ENCODE data around the gene CLTB.

The CLTB gene

DNA sequence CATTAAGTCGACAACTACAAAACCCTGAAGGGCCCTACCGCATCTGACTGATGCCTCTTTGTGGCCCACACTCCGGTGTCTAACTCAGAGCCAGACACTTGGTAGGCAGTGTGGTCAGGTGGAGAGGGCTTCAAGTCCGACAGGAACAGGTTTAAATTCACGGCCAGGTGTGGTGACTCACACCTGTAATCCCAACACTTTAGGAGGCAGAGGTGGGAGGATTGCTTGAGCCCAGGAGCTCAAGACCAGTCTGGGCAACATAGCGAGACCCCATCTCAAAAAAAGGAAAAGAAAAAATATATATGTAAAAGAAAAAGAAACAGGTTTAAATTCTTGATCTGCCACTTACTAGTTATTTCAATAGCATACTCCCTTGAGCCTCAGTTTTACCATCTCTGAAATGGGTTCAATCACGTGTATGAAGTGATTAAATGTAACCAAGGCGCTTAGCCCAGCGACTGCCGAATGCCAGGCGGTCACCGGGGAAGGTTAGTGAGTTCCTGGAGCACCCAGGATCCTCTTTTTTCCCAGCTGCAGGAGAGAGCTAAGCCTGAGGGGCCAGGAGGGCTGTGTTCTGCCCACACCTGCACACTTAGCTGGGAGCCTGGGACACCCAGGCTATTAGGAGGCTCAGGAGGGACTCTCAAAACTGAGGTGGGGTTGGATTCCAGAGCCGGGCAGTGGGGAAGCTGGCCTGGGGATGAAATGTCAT lies 943 bp downstream of the CLTB start:
- no peak for DNase-seq
- Histone ChIP-seq H3K27me3 (ENCODE audit: insufficient read depth, low read depth, severe bottlenecking) (no peaks in the 10 kb centered on the region), H3K36me3 (no peaks in the 10 kb centered on the region), H3K4me3 (ENCODE audit: low read depth, low read length) (peak overlapping the region; percentile 43), H3K27ac (no peak overlapping the region), H3K9me3 (ENCODE audit: severe bottlenecking) (no peaks in the 10 kb centered on the region)
- TF ChIP-seq, protein P1, sequence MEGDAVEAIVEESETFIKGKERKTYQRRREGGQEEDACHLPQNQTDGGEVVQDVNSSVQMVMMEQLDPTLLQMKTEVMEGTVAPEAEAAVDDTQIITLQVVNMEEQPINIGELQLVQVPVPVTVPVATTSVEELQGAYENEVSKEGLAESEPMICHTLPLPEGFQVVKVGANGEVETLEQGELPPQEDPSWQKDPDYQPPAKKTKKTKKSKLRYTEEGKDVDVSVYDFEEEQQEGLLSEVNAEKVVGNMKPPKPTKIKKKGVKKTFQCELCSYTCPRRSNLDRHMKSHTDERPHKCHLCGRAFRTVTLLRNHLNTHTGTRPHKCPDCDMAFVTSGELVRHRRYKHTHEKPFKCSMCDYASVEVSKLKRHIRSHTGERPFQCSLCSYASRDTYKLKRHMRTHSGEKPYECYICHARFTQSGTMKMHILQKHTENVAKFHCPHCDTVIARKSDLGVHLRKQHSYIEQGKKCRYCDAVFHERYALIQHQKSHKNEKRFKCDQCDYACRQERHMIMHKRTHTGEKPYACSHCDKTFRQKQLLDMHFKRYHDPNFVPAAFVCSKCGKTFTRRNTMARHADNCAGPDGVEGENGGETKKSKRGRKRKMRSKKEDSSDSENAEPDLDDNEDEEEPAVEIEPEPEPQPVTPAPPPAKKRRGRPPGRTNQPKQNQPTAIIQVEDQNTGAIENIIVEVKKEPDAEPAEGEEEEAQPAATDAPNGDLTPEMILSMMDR (IDR thresholded peaks at IDR 0.05; ENCODE audit: low read depth, low read length): no peak

DNA sequence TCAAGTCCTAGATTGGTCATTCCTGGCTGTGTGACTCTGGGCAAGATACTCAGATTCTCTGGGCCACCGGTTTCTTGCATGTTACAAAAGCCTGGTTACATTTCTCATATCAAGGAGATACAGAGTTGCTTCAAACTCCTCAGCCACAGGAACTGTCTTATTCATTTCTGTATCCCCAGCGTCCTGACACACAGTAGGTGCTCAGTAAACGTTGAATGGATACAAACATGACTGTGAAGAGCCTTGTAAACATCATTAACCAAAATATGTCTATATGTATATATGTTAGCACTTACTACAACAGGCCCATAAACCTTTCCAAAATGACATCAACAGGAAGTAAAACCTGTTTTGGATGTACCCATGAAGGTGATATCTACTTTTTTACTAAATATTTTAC lies 1.6 kb downstream of the CLTB start:
- H3K27ac ChIP-seq: no peak overlapping the region
- DNase-seq: no peak

DNA sequence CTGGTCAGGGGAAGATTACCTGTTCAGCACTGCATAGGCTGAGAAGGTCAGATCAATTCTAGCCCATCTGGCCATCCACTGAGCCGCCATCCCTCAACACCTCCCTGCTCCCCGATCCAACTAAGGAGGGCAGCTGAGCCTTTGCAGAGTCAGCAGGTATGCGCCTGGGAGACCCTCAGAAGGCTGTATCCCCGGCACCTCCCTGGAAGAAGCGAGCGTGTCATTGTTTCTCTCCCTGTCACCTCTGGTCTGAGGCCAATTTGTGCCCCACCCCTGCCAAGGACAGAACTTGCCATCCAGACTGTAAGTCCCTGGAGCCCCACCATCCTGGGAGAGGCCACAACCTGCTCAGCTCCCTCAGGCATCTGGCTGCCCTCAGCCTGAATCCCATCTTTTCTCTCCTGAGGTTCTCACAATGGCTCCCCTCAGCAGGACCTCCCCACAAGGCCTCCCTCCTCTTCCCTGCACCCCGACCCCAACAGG lies 2.6 kb downstream of the CLTB start:
- no peak overlapping the region for H3K4me3 ChIP-seq (ENCODE audit: low read depth, low read length)
- H3K27ac ChIP-seq: no peak overlapping the region
- peak; percentile 42 for DNase-seq
- H3K9me3 ChIP-seq (ENCODE audit: severe bottlenecking): no peaks in the 10 kb centered on the region
- TF ChIP-seq, protein P1 (IDR thresholded peaks at IDR 0.05; ENCODE audit: low read depth, low read length): no peak
- peaks cover 3% of the 10 kb centered on the region; the same call in 1 of the 2 replicates for H3K36me3 ChIP-seq
- H3K27me3 ChIP-seq (ENCODE audit: insufficient read depth, low read depth, severe bottlenecking): no peaks in the 10 kb centered on the region

More for the DNA sequence above, 1.6 kb downstream of the CLTB start:
- H3K9me3 ChIP-seq (ENCODE audit: severe bottlenecking): no peaks in the 10 kb centered on the region
- H3K27me3 ChIP-seq (ENCODE audit: insufficient read depth, low read depth, severe bottlenecking): no peaks in the 10 kb centered on the region
- no peak overlapping the region for H3K4me3 ChIP-seq (ENCODE audit: low read depth, low read length)
- peaks cover 3% of the 10 kb centered on the region; the same call in 1 of the 2 replicates for H3K36me3 ChIP-seq
- TF ChIP-seq, protein P1 (IDR thresholded peaks at IDR 0.05; ENCODE audit: low read depth, low read length): no peak

DNA sequence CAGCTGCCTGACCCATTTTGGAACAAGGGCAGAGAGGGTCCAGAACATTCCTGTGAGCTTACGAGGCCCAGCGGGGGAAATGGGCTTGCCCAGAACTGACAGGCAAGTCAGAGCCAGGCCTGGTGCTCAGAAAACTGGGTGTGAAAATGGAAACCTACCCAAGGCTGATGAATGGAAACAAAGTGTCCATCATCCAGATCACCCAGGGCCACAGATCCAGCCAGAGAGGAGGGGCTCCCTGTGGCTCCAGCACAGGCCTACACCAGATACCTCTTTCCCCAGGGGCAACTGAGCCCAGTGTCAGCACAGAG lies 3.1 kb downstream of the CLTB start:
- no peak overlapping the region for H3K27ac ChIP-seq
- no peaks in the 10 kb centered on the region for H3K9me3 ChIP-seq (ENCODE audit: severe bottlenecking)
- H3K27me3 ChIP-seq (ENCODE audit: insufficient read depth, low read depth, severe bottlenecking): no peaks in the 10 kb centered on the region
- no peak overlapping the region for H3K4me3 ChIP-seq (ENCODE audit: low read depth, low read length)
- H3K36me3 ChIP-seq: peaks cover 3% of the 10 kb centered on the region; the same call in 1 of the 2 replicates
- TF ChIP-seq, protein P1 (IDR thresholded peaks at IDR 0.05; ENCODE audit: low read depth, low read length): no peak
- no peak for DNase-seq

DNA sequence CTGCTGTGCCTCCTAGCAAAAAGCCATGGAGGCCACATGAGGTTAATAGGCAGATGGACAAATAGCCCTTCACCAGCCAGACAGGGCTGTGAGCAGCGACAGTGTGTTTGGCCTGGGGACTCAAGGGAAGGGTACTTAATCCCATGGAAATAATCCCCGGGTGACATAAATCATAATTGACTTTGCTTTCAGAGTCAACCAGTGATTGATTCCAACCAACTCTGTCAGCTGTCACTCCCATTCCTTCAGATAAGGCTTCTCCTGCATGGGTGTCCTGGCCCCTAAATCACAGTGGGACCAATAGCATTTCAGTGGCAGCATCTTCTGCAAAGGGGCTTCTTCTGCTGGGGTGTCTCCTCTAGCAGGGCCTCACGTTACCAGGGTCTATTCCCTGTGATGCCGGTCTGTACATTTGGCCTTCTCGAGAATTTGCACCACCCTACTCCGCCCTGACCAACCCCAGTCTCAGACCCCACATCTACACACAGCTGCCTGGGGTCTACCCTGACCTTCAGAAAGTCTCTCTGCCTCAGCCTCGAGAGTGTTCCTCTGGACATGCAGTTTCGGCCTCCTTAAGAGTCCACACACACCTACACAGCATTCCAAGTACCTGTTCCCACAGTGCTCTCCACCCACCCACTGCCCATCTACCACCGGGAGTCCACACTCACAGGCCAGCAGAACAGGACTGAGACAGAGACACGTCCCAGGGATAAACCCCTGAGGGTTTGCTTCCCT lies 3.7 kb downstream of the CLTB start:
- peaks cover 3% of the 10 kb centered on the region; the same call in 1 of the 2 replicates for H3K36me3 ChIP-seq
- TF ChIP-seq, protein P1 (IDR thresholded peaks at IDR 0.05; ENCODE audit: low read depth, low read length): no peak
- H3K9me3 ChIP-seq (ENCODE audit: severe bottlenecking): no peaks in the 10 kb centered on the region
- H3K27ac ChIP-seq: no peak overlapping the region
- peak; percentile 62 for DNase-seq
- H3K27me3 ChIP-seq (ENCODE audit: insufficient read depth, low read depth, severe bottlenecking): no peaks in the 10 kb centered on the region
- no peak overlapping the region for H3K4me3 ChIP-seq (ENCODE audit: low read depth, low read length)

All from WERI-Rb-1 (cell line).